GM12865 (cell line): ENCODE data around the gene SSC5D.
A peak's percentile ranks its signal among the peaks of the same experiment; 100 is the strongest.

Experiments used
- DNase-seq: peaks from one replicate; pipeline ENCODE4 v3.0.0; 2010; ENCODE audit warnings: low read depth
- H3K4me3 ChIP-seq: 2 replicates; pipeline ENCODE4 v1.5.1; 2011; ENCODE audit warnings: mild to moderate bottlenecking, low read depth, low read length, control low read depth
- CTCF ChIP-seq: IDR thresholded peaks from 2 replicates; pipeline ENCODE4 v1.5.1; 2011; ENCODE audit warnings: low read length, control low read depth, low read depth, inconsistent platforms; ENCODE audit not compliant: insufficient read depth; ENCODE audit errors: missing control alignments

The SSC5D gene

GRCh38 chr19:55503157-55503501, 14.9 kb downstream of the SSC5D start:
- no peak overlapping the region for H3K4me3 ChIP-seq
- DNase-seq = no peak
- no peak for TF ChIP-seq CTCF

- H3K4me3 ChIP-seq = peak overlapping the region; percentile 43
- DNase-seq = peak; percentile 94
- TF ChIP-seq CTCF = peak; percentile 97
These were observed 15.4 kb downstream of the SSC5D start for GRCh38 chr19:55503502-55504251.

- DNase-seq = no peak
- no peak overlapping the region; the same call in 1 of the 2 replicates for H3K4me3 ChIP-seq
- TF ChIP-seq CTCF = no peak
These were observed 16.0 kb downstream of the SSC5D start for GRCh38 chr19:55504252-55504603.

- TF ChIP-seq CTCF = no peak
- no peak overlapping the region for H3K4me3 ChIP-seq
- DNase-seq = no peak
These were observed 16.7 kb downstream of the SSC5D start for GRCh38 chr19:55504981-55505380.

GRCh38 chr19:55508120-55508519, 19.9 kb downstream of the SSC5D start:
- no peak for TF ChIP-seq CTCF
- DNase-seq = no peak
- H3K4me3 ChIP-seq = no peak overlapping the region

GRCh38 chr19:55516878-55517620, 28.8 kb downstream of the SSC5D start:
- TF ChIP-seq CTCF = peak; percentile 89
- DNase-seq = peak; percentile 96
- peak overlapping the region; percentile 40 for H3K4me3 ChIP-seq
